CD4-positive, alpha-beta memory T cell (primary cell): ENCODE measurements around the gene ACOT6. TPM values are rescaled to one million over a fixed set of nuclear protein-coding genes. Genes with fewer than 3 reads are reported as not detected.
A peak's percentile ranks its signal among the peaks of the same experiment; 100 is the strongest.
"Not testable (repeated sequence)": the region's sequence is repeated elsewhere in the genome, so short reads cannot be mapped to it uniquely, and the experiment has no call there.

ENCODE experiments used
- CTCF ChIA-PET: fragments of 350-600 bp; sonication (Branson Sonifier 250); formaldehyde crosslinking; loops from one replicate; lab custom pipeline; 2021; ENCODE audit warnings: inconsistent platforms; ENCODE audit not compliant: partially characterized antibody; lab: Charles Lee
- POLR2A ChIA-PET: fragments of 350-600 bp; sonication (Branson Sonifier 250); formaldehyde crosslinking; loops from one replicate; lab custom pipeline; 2021; ENCODE audit not compliant: partially characterized antibody; lab: Charles Lee
- DNase-seq, 5 donors: peaks; one replicate each; pipeline versions ENCODE4 v3.0.0 to v3.0.0-alpha.2; 2020 to 2022; ENCODE audit warnings: mixed read lengths in 1 of 5
- H3K27ac ChIP-seq: one replicate; pipeline ENCODE4 v1.7.0; 2013; ENCODE audit warnings: low read depth, low read length
- H3K27me3 ChIP-seq: 2 replicates; pipeline ENCODE4 v1.7.0; 2013; ENCODE audit warnings: mild to moderate bottlenecking, low read length, moderate library complexity; ENCODE audit not compliant: insufficient read depth
- H3K36me3 ChIP-seq: 2 replicates; pipeline ENCODE4 v1.7.0; 2013; ENCODE audit warnings: mild to moderate bottlenecking, low read length, moderate library complexity; ENCODE audit not compliant: insufficient read depth
- H3K4me1 ChIP-seq: 2 replicates; pipeline ENCODE4 v1.7.0; 2013; ENCODE audit warnings: mild to moderate bottlenecking, low read length, moderate library complexity; ENCODE audit not compliant: insufficient read depth
- H3K4me3 ChIP-seq, 2 donors: one replicate each; pipeline ENCODE4 v1.7.0; 2013; ENCODE audit warnings: low read length in 2 of 2, mild to moderate bottlenecking in 1 of 2
- H3K9me3 ChIP-seq, 2 donors: one replicate each; pipeline ENCODE4 v1.7.0; 2013; ENCODE audit warnings: low read length in 2 of 2, control low read depth in 1 of 2; ENCODE audit not compliant: control insufficient read depth in 1 of 2
- H3K27ac Mint-ChIP-seq, 7 donors: one replicate each; pipeline ENCODE4 v1.8.0; 2020 to 2021; ENCODE audit warnings: mixed read lengths in 7 of 7, mild to moderate bottlenecking in 6 of 7, inconsistent platforms in 3 of 7, moderate library complexity in 3 of 7
- H3K27me3 Mint-ChIP-seq, 2 donors: one replicate each; pipeline ENCODE4 v1.8.0; 2020 to 2021; ENCODE audit warnings: mixed read lengths in 2 of 2
- H3K36me3 Mint-ChIP-seq, 2 donors: one replicate each; pipeline ENCODE4 v1.8.0; 2020 to 2021; ENCODE audit warnings: mixed read lengths in 2 of 2, inconsistent platforms in 1 of 2, mild to moderate bottlenecking in 1 of 2
- H3K4me1 Mint-ChIP-seq, 4 donors: one replicate each; pipeline ENCODE4 v1.8.0; 2020 to 2021; ENCODE audit warnings: mixed read lengths in 4 of 4, mild to moderate bottlenecking in 1 of 4
- H3K4me3 Mint-ChIP-seq, 8 donors: one replicate each; pipeline ENCODE4 v1.8.0; 2020 to 2021; ENCODE audit warnings: mixed read lengths in 8 of 8, mild to moderate bottlenecking in 7 of 8, moderate library complexity in 6 of 8, inconsistent platforms in 3 of 8
- H3K9me3 Mint-ChIP-seq, 8 donors: one replicate each; pipeline ENCODE4 v1.8.0; 2020 to 2021; ENCODE audit warnings: mixed read lengths in 8 of 8, mild to moderate bottlenecking in 5 of 8, inconsistent platforms in 3 of 8, moderate library complexity in 1 of 8
- intact Hi-C: fragments of 100-400 bp; cut with micrococcal nuclease; formaldehyde crosslinking; loops from one replicate; pipeline ENCODE4 v1.15.1; 2023
- polyA plus RNA-seq, 2 donors: library from polyadenylated mRNA; unstranded; fragments of 300-500 nt; fragmentation: Illumina TruSeq; gene quantifications; one replicate each; pipeline ENCODE4 v1.2.3, GENCODE V29; 2021
- total RNA-seq, 2 experiments: library from RNA; stranded (reverse); gene quantifications; one replicate each; pipeline ENCODE4 v1.2.3, GENCODE V29; 2021

Gene ACOT6
- total and polyA plus RNA-seq, 4 experiments from 2014 or later = not detected

GRCh38 chr14:73640796-73641365 is 28.6 kb downstream of the ACOT6 start:
- Mint-ChIP-seq H3K27me3 (no peaks in the 10 kb centered on the region), H3K9me3 (no peaks in the 10 kb centered on the region), H3K27ac (peak overlapping the region in 1 of 7 donors; percentile 37), H3K4me3 (no peak overlapping the region), H3K4me1 (peaks cover 11 to 17% (median 16%) of the 10 kb centered on the region in 4 donors), H3K36me3 (peaks cover 0 to 4% of the 10 kb centered on the region in 2 donors)
- Histone ChIP-seq H3K27me3 (no peaks in the 10 kb centered on the region), H3K4me1 (peaks cover 10% of the 10 kb centered on the region), H3K27ac (no peak overlapping the region), H3K9me3 (no peaks in the 10 kb centered on the region), H3K4me3 (no peak overlapping the region), H3K36me3 (no peaks in the 10 kb centered on the region)
- CTCF ChIA-PET = interaction anchor here (1.5 kb wide), 1 partner anchor 70 kb away, joined by 4 read pairs; no protein-coding TSS in a partner anchor
- POLR2A ChIA-PET = no interaction called here
- intact Hi-C loops = no loop called here
- no peak for DNase-seq

GRCh38 chr14:73644531-73645247 is 32.4 kb downstream of the ACOT6 start, which contains the start of gene DNAL1:
DNAL1 (plus strand) TSS chr14:73644986; CDS start chr14:73645040, 54 bp downstream.
- Mint-ChIP-seq H3K9me3 (no peaks in the 10 kb centered on the region), H3K27me3 (no peaks in the 10 kb centered on the region), H3K36me3 (peaks cover 0 to 4% of the 10 kb centered on the region in 2 donors), H3K4me1 (peaks cover 11 to 19% (median 17%) of the 10 kb centered on the region in 4 donors), H3K4me3 (peak within 1 kb of the TSS; percentile 89 to 99 (median 95)), H3K27ac (peak within 1 kb of the TSS; percentile 76 to 97 (median 97))
- ChIA-PET POLR2A (interaction anchor here (0.5 to 2.6 kb wide), 13 partner anchors 9 to 509 kb away, joined by 3 to 17 read pairs (median 4); partner anchors contain the start of genes ACOT2, ACOT4, ACOT6 and PSEN1), CTCF (interaction anchor here (0.8 to 2.3 kb wide), 6 partner anchors 12 to 181 kb away, joined by 3 to 18 read pairs (median 4); no protein-coding TSS in a partner anchor)
- Histone ChIP-seq H3K36me3 (no peaks in the 10 kb centered on the region), H3K27ac (peak within 1 kb of the TSS; percentile 64), H3K4me1 (peaks cover 11% of the 10 kb centered on the region), H3K9me3 (no peaks in the 10 kb centered on the region), H3K27me3 (no peaks in the 10 kb centered on the region), H3K4me3 (peak within 1 kb of the TSS; percentile 73 to 81)
- intact Hi-C loops = loop anchor here (1.0 kb wide), 1 partner anchor 70 kb away; the partner anchor contains the start of gene PNMA1
- DNase-seq = peak; percentile 88 to 90 (median 89)

GRCh38 chr14:73645248-73645610 is 32.9 kb downstream of the ACOT6 start:
- Histone ChIP-seq H3K27ac (peak overlapping the region; percentile 64), H3K9me3 (no peaks in the 10 kb centered on the region), H3K4me3 (peak overlapping the region; percentile 73 to 81), H3K4me1 (peaks cover 11% of the 10 kb centered on the region), H3K36me3 (no peaks in the 10 kb centered on the region), H3K27me3 (no peaks in the 10 kb centered on the region)
- H3K4me3 Mint-ChIP-seq = peak overlapping the region; percentile 89 to 99 (median 95)
- no peaks in the 10 kb centered on the region for H3K9me3 Mint-ChIP-seq
- intact Hi-C loops = no loop called here
- DNase-seq = no peak
- peaks cover 11 to 19% (median 17%) of the 10 kb centered on the region in 4 donors for H3K4me1 Mint-ChIP-seq
- H3K27ac Mint-ChIP-seq = peak overlapping the region; percentile 76 to 97 (median 97)
- ChIA-PET CTCF (interaction anchor here (0.8 to 2.3 kb wide), 5 partner anchors 12 to 181 kb away, joined by 3 to 18 read pairs (median 4); no protein-coding TSS in a partner anchor), POLR2A (interaction anchor here (0.9 to 2.6 kb wide), 9 partner anchors 9 to 587 kb away, joined by 3 to 17 read pairs (median 8); partner anchors contain the start of genes ACOT2, ACOT4, ACOT6 and RBM25)
- no peaks in the 10 kb centered on the region for H3K27me3 Mint-ChIP-seq
- H3K36me3 Mint-ChIP-seq = peaks cover 0 to 4% of the 10 kb centered on the region in 2 donors

- peaks cover 0 to 2% (median under 1%) of the 10 kb centered on the region in 4 donors for H3K4me1 Mint-ChIP-seq
- no peak overlapping the region for H3K4me3 ChIP-seq
- intact Hi-C loops = no loop called here
- no peak overlapping the region for H3K27ac Mint-ChIP-seq
- no peak for DNase-seq
- ChIA-PET POLR2A (interaction anchor here (0.6 to 1.3 kb wide), 2 partner anchors 18 to 90 kb away, joined by 3 read pairs; no protein-coding TSS in a partner anchor), CTCF (interaction anchor here (1.2 kb wide), 1 partner anchor 11 kb away, joined by 3 read pairs; no protein-coding TSS in a partner anchor)
- no peaks in the 10 kb centered on the region for H3K9me3 ChIP-seq
- H3K9me3 Mint-ChIP-seq = no peaks in the 10 kb centered on the region
- no peaks in the 10 kb centered on the region for H3K27me3 Mint-ChIP-seq
- H3K4me1 ChIP-seq = no peaks in the 10 kb centered on the region
- H3K36me3 Mint-ChIP-seq = peaks cover 4 to 12% of the 10 kb centered on the region in 2 donors
- no peak overlapping the region for H3K27ac ChIP-seq
- H3K4me3 Mint-ChIP-seq = no peak overlapping the region
- H3K36me3 ChIP-seq = no peaks in the 10 kb centered on the region
- no peaks in the 10 kb centered on the region for H3K27me3 ChIP-seq
Observed at GRCh38 chr14:73651005-73651404, 38.7 kb downstream of the ACOT6 start.

- intact Hi-C loops = no loop called here
- H3K27me3 Mint-ChIP-seq = no peaks in the 10 kb centered on the region
- Histone ChIP-seq H3K36me3 (no peaks in the 10 kb centered on the region), H3K9me3 (no peaks in the 10 kb centered on the region), H3K27ac (no peak overlapping the region), H3K4me3 (no peak overlapping the region), H3K27me3 (no peaks in the 10 kb centered on the region), H3K4me1 (no peaks in the 10 kb centered on the region)
- ChIA-PET CTCF (no interaction called here), POLR2A (no interaction called here)
- no peak overlapping the region for H3K27ac Mint-ChIP-seq
- H3K4me1 Mint-ChIP-seq = peaks cover 0 to 2% (median 0%) of the 10 kb centered on the region in 4 donors
- H3K9me3 Mint-ChIP-seq = no peaks in the 10 kb centered on the region
- peaks cover 9 to 20% of the 10 kb centered on the region in 2 donors for H3K36me3 Mint-ChIP-seq
- DNase-seq = no peak
- H3K4me3 Mint-ChIP-seq = no peak overlapping the region
Observed at GRCh38 chr14:73655851-73656250, 43.5 kb downstream of the ACOT6 start.

- H3K27me3 ChIP-seq, H3K4me1 ChIP-seq, H3K9me3 ChIP-seq, H3K27ac Mint-ChIP-seq, H3K4me1 Mint-ChIP-seq, H3K4me3 ChIP-seq, DNase-seq, H3K9me3 Mint-ChIP-seq, H3K36me3 ChIP-seq, CTCF ChIA-PET, POLR2A ChIA-PET, H3K27ac ChIP-seq, H3K27me3 Mint-ChIP-seq, H3K4me3 Mint-ChIP-seq, intact Hi-C loops: not testable (repeated sequence)
- peaks cover 15 to 21% of the 10 kb centered on the region in 2 donors for H3K36me3 Mint-ChIP-seq
Observed at GRCh38 chr14:73659202-73659601, 46.9 kb downstream of the ACOT6 start.

GRCh38 chr14:73660511-73660910 is 48.2 kb downstream of the ACOT6 start:
- no peak overlapping the region for H3K27ac Mint-ChIP-seq

More at GRCh38 chr14:73660511-73660910, 48.2 kb downstream of the ACOT6 start:
- Mint-ChIP-seq H3K36me3 (peaks cover 15 to 22% of the 10 kb centered on the region in 2 donors), H3K4me3 (no peak overlapping the region), H3K9me3 (no peaks in the 10 kb centered on the region), H3K4me1 (no peaks in the 10 kb centered on the region), H3K27me3 (no peaks in the 10 kb centered on the region)
- H3K36me3 ChIP-seq = no peaks in the 10 kb centered on the region
- no peaks in the 10 kb centered on the region for H3K27me3 ChIP-seq
- no peaks in the 10 kb centered on the region for H3K9me3 ChIP-seq
- no peaks in the 10 kb centered on the region for H3K4me1 ChIP-seq
- DNase-seq = no peak
- ChIA-PET CTCF (no interaction called here), POLR2A (no interaction called here)
- no peak overlapping the region for H3K4me3 ChIP-seq
- intact Hi-C loops = no loop called here
- H3K27ac ChIP-seq = no peak overlapping the region
